Parathyroid adenoma (tissue), 2 donors: ENCODE results near the gene HERC2.
"Not testable (repeated sequence)": the region's sequence is repeated elsewhere in the genome, so short reads cannot be mapped to it uniquely, and the experiment has no call there.

Experiments
- H2AFZ ChIP-seq: fragments of 300-600 bp; sonication (generic); one replicate; pipeline ENCODE4 v1.7.0; 2017; ENCODE audit warnings: antibody characterized with exemption, mild to moderate bottlenecking
- H3K27ac ChIP-seq: fragments of 300-600 bp; sonication (generic); one replicate; pipeline ENCODE4 v1.7.0; 2017
- H3K27me3 ChIP-seq: fragments of 300-600 bp; sonication (generic); one replicate; pipeline ENCODE4 v1.7.0; 2017; ENCODE audit warnings: low read length; ENCODE audit not compliant: control insufficient read depth, insufficient read depth
- H3K36me3 ChIP-seq: fragments of 300-600 bp; sonication (generic); one replicate; pipeline ENCODE4 v1.7.0; 2017; ENCODE audit warnings: low read length; ENCODE audit not compliant: control insufficient read depth, insufficient read depth
- H3K4me1 ChIP-seq: fragments of 300-600 bp; sonication (generic); one replicate; pipeline ENCODE4 v1.7.0; 2017; ENCODE audit warnings: control low read depth
- H3K4me2 ChIP-seq: fragments of 300-600 bp; sonication (generic); one replicate; pipeline ENCODE4 v1.7.0; 2017; ENCODE audit warnings: low read length
- H3K4me3 ChIP-seq: fragments of 300-600 bp; sonication (generic); one replicate; pipeline ENCODE4 v1.7.0; 2017; ENCODE audit warnings: low read depth, low read length
- H3K79me2 ChIP-seq: fragments of 300-600 bp; sonication (generic); one replicate; pipeline ENCODE4 v1.7.0; 2017; ENCODE audit warnings: control low read depth
- H3K9ac ChIP-seq: fragments of 300-600 bp; sonication (generic); one replicate; pipeline ENCODE4 v1.7.0; 2017; ENCODE audit warnings: mild to moderate bottlenecking
- H3K9me3 ChIP-seq: fragments of 300-600 bp; sonication (generic); one replicate; pipeline ENCODE4 v1.7.0; 2017; ENCODE audit warnings: low read length; ENCODE audit not compliant: control insufficient read depth
- TF ChIP-seq, protein P1 (sequence below): fragments of 300-600 bp; sonication (generic); IDR thresholded peaks from one replicate; pipeline ENCODE4 v1.7.0; 2017; ENCODE audit warnings: antibody characterized with exemption, mild to moderate bottlenecking
- donor health status: primary hyperparathyroidism.

HERC2 gene

DNA sequence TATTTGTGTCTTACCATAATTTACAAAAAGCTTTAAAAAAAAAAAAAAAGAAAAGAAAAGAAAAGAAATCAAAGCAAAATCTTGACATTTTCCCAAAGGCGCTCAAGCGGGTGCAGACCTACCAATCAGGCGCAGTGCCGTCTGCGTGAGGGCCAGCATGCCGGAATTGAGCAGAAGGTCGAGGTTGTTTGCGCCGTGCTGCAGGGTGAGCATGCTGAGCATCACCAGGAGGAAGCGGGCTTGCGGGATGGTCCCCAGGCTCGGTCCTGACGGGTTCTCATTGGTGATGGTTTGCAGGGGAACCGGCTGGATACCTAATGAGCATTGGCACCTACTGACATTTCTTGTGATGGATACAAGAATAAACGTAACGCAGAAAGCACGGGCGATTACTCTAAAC lies 93.9 kb downstream of the HERC2 start:
- H3K27ac ChIP-seq: no peak overlapping the region
- no peak overlapping the region for H3K4me2 ChIP-seq
- H2AFZ ChIP-seq: no peak overlapping the region
- no peaks in the 10 kb centered on the region for H3K36me3 ChIP-seq
- H3K4me3 ChIP-seq: no peak overlapping the region
- TF ChIP-seq, protein P1, sequence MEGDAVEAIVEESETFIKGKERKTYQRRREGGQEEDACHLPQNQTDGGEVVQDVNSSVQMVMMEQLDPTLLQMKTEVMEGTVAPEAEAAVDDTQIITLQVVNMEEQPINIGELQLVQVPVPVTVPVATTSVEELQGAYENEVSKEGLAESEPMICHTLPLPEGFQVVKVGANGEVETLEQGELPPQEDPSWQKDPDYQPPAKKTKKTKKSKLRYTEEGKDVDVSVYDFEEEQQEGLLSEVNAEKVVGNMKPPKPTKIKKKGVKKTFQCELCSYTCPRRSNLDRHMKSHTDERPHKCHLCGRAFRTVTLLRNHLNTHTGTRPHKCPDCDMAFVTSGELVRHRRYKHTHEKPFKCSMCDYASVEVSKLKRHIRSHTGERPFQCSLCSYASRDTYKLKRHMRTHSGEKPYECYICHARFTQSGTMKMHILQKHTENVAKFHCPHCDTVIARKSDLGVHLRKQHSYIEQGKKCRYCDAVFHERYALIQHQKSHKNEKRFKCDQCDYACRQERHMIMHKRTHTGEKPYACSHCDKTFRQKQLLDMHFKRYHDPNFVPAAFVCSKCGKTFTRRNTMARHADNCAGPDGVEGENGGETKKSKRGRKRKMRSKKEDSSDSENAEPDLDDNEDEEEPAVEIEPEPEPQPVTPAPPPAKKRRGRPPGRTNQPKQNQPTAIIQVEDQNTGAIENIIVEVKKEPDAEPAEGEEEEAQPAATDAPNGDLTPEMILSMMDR: no peak
- H3K79me2 ChIP-seq: no peaks in the 10 kb centered on the region
- H3K9me3 ChIP-seq: no peaks in the 10 kb centered on the region
- no peaks in the 10 kb centered on the region for H3K27me3 ChIP-seq
- no peak overlapping the region for H3K9ac ChIP-seq
- no peaks in the 10 kb centered on the region for H3K4me1 ChIP-seq

DNA sequence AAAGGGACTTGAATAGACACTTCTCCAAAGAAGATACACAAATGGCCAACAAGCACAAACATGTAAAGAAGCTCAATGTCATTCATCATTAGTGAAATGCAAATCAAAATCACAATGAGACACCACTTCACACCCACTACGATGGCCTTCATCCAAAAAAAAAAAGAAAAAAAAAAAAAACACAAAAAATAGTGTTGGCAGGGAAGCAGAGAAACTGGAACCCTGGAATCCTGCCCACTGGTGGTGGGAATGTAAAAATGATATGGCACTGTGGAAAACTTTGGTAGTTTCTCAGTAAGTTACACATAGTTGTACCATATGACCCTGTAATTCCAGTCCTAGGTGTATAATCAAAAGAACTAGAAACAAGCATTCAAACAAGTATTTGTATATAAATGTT lies 94.7 kb downstream of the HERC2 start:
- H3K9me3 ChIP-seq, H2AFZ ChIP-seq, H3K9ac ChIP-seq, H3K27ac ChIP-seq, H3K4me1 ChIP-seq, H3K4me3 ChIP-seq, H3K27me3 ChIP-seq, H3K79me2 ChIP-seq, H3K36me3 ChIP-seq, H3K4me2 ChIP-seq: not testable (repeated sequence)
- TF ChIP-seq, protein P1: peak; percentile 26

- H3K9ac ChIP-seq, H3K79me2 ChIP-seq, H3K4me2 ChIP-seq, H3K4me1 ChIP-seq, H3K9me3 ChIP-seq, H3K36me3 ChIP-seq, H3K27me3 ChIP-seq, H2AFZ ChIP-seq, H3K4me3 ChIP-seq, H3K27ac ChIP-seq: not testable (repeated sequence)
Measured at GRCh38 chr15:28222612-28223011, 99.4 kb downstream of the HERC2 start.

- not testable (repeated sequence) for H3K9ac ChIP-seq, H3K4me3 ChIP-seq, H2AFZ ChIP-seq, H3K79me2 ChIP-seq, H3K4me1 ChIP-seq, H3K27ac ChIP-seq, H3K9me3 ChIP-seq, H3K36me3 ChIP-seq, H3K27me3 ChIP-seq, H3K4me2 ChIP-seq
Measured at GRCh38 chr15:28221696-28222095, 100.3 kb downstream of the HERC2 start.

DNA sequence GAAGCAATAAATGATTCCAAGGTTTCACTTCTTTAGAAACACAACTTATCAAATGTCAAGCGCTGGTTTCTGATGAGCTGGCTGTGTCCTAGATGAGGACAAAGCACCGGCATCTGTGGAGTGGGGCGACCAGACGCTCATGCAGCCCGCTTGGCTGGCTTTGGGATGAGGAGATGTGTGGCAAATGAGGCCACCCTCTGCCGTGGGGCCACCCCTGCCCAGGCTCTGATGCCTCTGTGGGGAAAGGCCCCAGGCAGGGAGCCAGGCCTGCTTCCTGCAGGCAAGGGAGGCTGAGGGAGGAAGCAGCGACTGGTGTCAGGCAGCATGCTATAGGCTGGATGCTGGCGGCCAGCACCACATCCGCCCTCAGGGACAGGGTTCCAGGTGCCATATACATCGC lies 102.9 kb downstream of the HERC2 start:
- no peaks in the 10 kb centered on the region for H3K9me3 ChIP-seq
- no peaks in the 10 kb centered on the region for H3K4me1 ChIP-seq
- H3K79me2 ChIP-seq: no peaks in the 10 kb centered on the region
- H3K27ac ChIP-seq: no peak overlapping the region
- no peak overlapping the region for H3K4me3 ChIP-seq
- H3K4me2 ChIP-seq: no peak overlapping the region
- no peaks in the 10 kb centered on the region for H3K36me3 ChIP-seq
- TF ChIP-seq, protein P1: no peak
- H3K27me3 ChIP-seq: no peaks in the 10 kb centered on the region
- no peak overlapping the region for H3K9ac ChIP-seq
- no peak overlapping the region for H2AFZ ChIP-seq

- H3K27ac ChIP-seq, H3K4me1 ChIP-seq, H3K4me2 ChIP-seq, H3K9me3 ChIP-seq, H3K4me3 ChIP-seq, H2AFZ ChIP-seq, H3K9ac ChIP-seq, H3K79me2 ChIP-seq, H3K36me3 ChIP-seq, H3K27me3 ChIP-seq: not testable (repeated sequence)
Measured at GRCh38 chr15:28216946-28217546, 104.9 kb downstream of the HERC2 start.

DNA sequence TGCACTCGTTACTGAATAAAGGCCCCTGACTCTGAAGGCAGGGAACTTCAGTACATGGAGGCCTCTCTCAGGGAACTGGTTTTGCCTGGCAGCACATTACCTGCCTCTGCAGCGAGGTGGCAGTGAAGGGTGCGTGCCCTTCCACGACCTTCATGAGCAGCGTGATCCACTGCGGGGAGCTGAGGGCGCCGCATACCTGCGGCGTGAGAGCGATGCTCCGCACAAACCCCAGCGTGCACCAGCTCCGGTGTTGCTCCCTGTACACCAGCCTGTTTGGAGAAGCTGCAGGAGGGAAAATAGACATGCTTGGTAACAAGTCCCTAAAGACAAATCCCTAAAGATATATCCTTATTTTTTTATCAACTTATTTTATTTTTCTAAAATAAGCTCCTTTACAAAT lies 106.5 kb downstream of the HERC2 start:
- H3K27me3 ChIP-seq, H3K9ac ChIP-seq, H3K79me2 ChIP-seq, H3K4me3 ChIP-seq, H3K4me1 ChIP-seq, H3K27ac ChIP-seq, H3K9me3 ChIP-seq, H3K36me3 ChIP-seq, H3K4me2 ChIP-seq, H2AFZ ChIP-seq: not testable (repeated sequence)

- not testable (repeated sequence) for H3K27me3 ChIP-seq, H3K4me1 ChIP-seq, H3K4me3 ChIP-seq, H3K9me3 ChIP-seq, H2AFZ ChIP-seq, H3K9ac ChIP-seq, H3K4me2 ChIP-seq, H3K36me3 ChIP-seq, H3K27ac ChIP-seq, H3K79me2 ChIP-seq
Measured at GRCh38 chr15:28214006-28214790, 107.8 kb downstream of the HERC2 start.
